Uterus (tissue), 2 donors: ENCODE measurements around the gene CEACAM3.

Experiments used
- CTCF ChIP-seq, 4 experiments: fragments of 200-600 bp in 2 of 4; fragments of 450-650 bp in 2 of 4; sonication (generic) in 2 of 4; IDR thresholded peaks; one replicate each; pipeline ENCODE4 v1.5.1; 2016 to 2019; ENCODE audit warnings: antibody characterized with exemption in 4 of 4, mild to moderate bottlenecking in 2 of 4, moderate library complexity in 1 of 4
- POLR2A ChIP-seq, 2 donors: fragments of 450-650 bp; IDR thresholded peaks; one replicate each; pipeline ENCODE4 v1.6.1; 2016; ENCODE audit warnings: antibody characterized with exemption in 2 of 2, mild to moderate bottlenecking in 1 of 2, moderate library complexity in 1 of 2

DNA sequence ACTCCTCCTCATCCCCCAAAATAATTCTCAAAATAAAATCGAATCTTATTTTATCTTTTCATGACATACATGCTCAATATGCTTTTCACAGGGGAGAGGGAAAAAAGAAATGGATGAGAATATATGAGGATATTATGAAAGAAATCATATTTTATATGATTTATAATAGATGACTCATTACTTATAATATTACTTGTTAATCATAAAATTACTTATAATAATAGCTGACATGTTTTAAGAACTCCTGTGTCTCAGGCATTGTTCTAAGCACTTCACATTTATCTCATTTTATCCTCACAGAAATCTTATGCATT is 3.0 kb upstream of the CEACAM3 start:
- TF ChIP-seq CTCF (IDR thresholded peaks at IDR 0.05) = no peak
- no peak for TF ChIP-seq POLR2A (IDR thresholded peaks at IDR 0.05)
